Upper lobe of left lung (tissue), 4 donors: ENCODE data around the gene JCHAIN.

ENCODE experiments used
- POLR2A ChIP-seq, 4 donors: fragments of 450-650 bp; IDR thresholded peaks; one replicate each; pipeline ENCODE4 v1.5.1; 2016 to 2017; ENCODE audit warnings: antibody characterized with exemption in 4 of 4, mild to moderate bottlenecking in 2 of 4
- TF ChIP-seq, protein P1 (sequence below), 6 experiments: fragments of 450-650 bp in 4 of 6; fragments of 200-600 bp in 2 of 6; sonication (generic) in 2 of 6; IDR thresholded peaks; one replicate each; pipeline ENCODE4 v1.5.1; 2016 to 2019; ENCODE audit warnings: antibody characterized with exemption in 6 of 6

DNA sequence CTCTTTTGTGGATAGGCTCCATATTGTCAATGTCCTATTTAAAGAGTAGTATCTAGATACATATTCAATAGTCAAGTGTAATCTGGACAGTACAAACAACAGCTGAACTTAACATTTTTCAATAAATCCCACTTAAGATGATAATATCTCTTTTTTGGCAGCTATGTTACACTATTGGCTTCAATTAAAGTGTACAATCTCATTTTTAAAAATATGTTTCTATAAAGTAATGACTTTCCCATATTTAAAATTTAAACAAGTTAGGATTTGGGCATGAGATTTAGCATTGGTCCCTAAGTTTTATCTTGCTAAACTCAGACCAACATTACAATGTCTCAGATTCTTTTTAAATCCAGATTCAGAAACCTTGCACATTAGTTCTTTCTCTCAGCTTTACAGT lies 7.9 kb upstream of the JCHAIN start:
- no peak for TF ChIP-seq POLR2A (IDR thresholded peaks at IDR 0.05)
- TF ChIP-seq, protein P1, sequence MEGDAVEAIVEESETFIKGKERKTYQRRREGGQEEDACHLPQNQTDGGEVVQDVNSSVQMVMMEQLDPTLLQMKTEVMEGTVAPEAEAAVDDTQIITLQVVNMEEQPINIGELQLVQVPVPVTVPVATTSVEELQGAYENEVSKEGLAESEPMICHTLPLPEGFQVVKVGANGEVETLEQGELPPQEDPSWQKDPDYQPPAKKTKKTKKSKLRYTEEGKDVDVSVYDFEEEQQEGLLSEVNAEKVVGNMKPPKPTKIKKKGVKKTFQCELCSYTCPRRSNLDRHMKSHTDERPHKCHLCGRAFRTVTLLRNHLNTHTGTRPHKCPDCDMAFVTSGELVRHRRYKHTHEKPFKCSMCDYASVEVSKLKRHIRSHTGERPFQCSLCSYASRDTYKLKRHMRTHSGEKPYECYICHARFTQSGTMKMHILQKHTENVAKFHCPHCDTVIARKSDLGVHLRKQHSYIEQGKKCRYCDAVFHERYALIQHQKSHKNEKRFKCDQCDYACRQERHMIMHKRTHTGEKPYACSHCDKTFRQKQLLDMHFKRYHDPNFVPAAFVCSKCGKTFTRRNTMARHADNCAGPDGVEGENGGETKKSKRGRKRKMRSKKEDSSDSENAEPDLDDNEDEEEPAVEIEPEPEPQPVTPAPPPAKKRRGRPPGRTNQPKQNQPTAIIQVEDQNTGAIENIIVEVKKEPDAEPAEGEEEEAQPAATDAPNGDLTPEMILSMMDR (IDR thresholded peaks at IDR 0.05) = no peak
